Skeletal muscle cell (primary cell): ENCODE results near the gene ISM1.
"Not testable (repeated sequence)": the region's sequence is repeated elsewhere in the genome, so short reads cannot be mapped to it uniquely, and the experiment has no call there.

ENCODE experiments used
- DNase-seq: peaks from one replicate; pipeline ENCODE4 v3.0.0-alpha.2; 2010; ENCODE audit warnings: low read depth
- H3K4me3 ChIP-seq: 2 replicates; pipeline ENCODE4 v1.5.1; 2011; ENCODE audit warnings: low read depth, mild to moderate bottlenecking, control low read depth, low read length, moderate library complexity

Gene ISM1

DNA sequence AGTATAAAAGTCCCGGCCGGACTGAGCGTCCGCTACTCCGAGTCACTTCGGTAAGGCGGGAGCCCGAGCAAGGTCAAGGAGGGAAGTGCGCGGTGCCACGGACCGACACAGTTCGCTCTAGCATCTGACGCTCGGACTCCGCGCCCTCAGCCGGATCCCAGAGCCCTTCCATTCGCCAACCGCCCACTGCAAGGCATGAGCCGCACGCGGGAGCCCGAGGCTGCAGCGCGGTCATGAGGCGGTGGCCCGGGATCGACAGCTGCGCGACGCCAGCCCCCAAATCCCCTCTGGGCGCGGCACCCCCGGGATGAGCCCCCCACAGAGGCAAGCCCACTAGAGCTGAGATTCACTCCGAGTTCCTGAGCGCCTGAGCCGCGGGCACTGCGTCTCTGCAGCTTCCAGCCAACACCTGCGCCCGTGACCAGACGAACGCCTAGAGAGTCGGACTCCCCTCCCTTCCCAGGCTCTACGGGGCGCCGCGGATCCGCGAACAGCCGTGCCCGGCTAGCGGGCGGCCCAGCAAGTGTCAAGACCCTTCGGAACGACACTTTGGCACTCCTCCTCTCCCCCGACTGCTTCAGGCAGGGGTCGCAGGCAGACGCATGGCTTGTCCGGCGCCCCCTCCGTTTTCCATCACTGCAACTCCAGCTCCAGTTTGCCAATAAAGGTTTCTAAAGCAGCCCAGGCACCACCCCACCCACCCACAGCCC lies 725 bp upstream of the ISM1 start:
- no peak for DNase-seq

DNA sequence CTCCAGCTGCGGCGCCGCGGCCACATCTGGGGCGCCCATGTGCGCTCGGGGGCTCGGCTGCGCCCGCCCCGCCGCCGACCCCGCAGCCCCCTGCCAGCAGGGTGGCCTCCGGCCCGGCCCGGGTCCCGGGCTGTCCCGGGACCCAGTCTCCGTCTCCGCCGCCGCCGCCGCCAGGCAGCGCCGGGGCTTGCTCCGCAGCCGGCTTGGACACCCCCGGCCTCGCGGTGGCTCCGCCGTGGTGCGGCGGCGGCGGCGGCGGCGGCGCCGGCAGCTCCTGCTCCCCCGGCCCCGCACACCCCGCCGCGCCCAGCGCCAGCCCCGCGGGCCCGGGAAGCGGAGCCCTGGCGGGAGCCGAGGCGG lies 219 bp downstream of the ISM1 start:
- H3K4me3 ChIP-seq: peak overlapping the region; percentile 50
- DNase-seq: no peak

More for the DNA sequence above, 725 bp upstream of the ISM1 start:
- H3K4me3 ChIP-seq: peak overlapping the region; percentile 50

GRCh38 chr20:13221673-13222318 lies 722 bp downstream of the ISM1 start:
- no peak for DNase-seq
- H3K4me3 ChIP-seq: peak overlapping the region; percentile 50

DNA sequence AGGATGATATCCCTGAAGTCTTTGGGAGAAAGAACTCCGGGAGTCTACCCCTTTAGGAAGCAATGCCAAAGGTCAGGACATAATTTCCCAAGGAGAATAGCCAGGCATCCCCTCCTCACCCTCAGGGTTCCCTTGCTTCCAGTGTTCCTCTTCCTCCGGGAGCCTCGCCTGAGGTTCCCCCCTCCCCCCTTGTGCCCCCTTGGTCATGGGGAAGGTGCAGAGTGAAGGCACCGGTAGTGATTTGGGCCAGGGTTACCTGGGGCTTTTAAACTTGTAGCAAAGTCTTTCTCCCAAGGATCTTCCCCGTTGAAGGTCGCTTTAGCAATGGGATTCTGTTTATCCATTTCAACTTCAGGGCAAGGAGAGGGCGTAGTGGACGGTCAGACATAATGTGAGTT lies 1.2 kb downstream of the ISM1 start:
- DNase-seq: no peak
- no peak overlapping the region for H3K4me3 ChIP-seq

GRCh38 chr20:13223736-13224520 lies 2.9 kb downstream of the ISM1 start:
- no peak overlapping the region for H3K4me3 ChIP-seq
- no peak for DNase-seq

GRCh38 chr20:13226367-13226766 lies 5.3 kb downstream of the ISM1 start:
- no peak overlapping the region for H3K4me3 ChIP-seq
- no peak for DNase-seq

DNA sequence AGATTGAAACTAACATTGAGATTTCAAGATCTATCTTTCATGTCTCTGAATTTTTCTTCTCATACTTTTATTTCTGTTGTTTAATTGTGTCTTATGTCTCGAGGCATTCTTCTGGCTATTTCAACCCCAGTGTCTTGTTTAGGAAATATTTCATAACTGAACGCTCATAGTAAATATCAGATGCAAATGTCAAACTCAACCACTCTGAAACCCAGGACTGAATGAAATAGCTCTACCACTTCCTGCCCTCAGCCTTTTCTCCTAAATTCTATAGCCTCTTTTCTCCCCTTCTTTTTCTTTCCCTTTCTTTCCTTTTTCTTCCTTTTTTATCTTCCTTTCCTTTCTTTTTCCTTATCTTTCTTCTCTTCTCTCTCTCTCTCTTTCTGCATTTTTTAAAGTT lies 7.7 kb downstream of the ISM1 start:
- no peak for DNase-seq
- no peak overlapping the region for H3K4me3 ChIP-seq

DNA sequence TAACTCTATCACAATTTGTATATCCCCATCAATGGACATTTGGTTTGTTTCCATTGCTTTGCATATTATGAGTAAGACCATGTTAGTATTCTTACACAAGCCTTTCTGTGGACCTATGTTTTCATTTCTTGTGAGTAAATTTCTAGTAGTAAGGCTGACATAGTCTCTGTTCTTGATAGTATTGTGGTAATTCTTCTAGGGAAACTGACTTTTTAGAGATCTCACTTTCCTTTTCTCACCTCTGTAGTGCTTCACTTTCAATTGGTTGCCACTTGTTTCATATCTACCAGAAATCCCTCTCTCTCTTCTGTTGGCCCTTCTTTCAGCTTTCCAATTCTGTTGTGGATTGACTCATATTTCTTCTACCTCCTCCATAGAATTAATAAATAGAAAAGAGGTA lies 8.5 kb downstream of the ISM1 start:
- no peak for DNase-seq
- H3K4me3 ChIP-seq: no peak overlapping the region

GRCh38 chr20:13231031-13231752 lies 10.1 kb downstream of the ISM1 start:
- H3K4me3 ChIP-seq: no peak overlapping the region
- DNase-seq: peak; percentile 52

DNA sequence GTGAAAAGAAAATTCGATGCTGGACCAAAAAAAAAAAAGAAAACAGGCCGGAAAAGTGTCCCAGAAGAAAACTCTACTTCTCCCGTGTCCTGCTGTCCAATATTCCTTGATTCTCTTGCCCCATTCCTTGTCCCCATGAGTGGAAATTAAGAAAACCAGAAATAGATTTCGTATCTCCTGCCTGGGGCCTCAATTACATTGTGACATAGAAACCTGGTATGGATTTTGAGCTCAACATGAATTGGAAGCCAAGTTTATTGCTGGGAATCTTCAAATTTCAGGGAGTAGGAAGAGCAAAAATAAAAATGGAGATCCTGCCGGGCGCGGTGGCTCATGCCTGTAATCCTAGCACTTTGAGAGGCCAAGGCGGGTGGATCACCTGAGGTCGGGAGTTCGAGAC lies 11.9 kb downstream of the ISM1 start:
- no peak for DNase-seq
- H3K4me3 ChIP-seq: no peak overlapping the region

DNA sequence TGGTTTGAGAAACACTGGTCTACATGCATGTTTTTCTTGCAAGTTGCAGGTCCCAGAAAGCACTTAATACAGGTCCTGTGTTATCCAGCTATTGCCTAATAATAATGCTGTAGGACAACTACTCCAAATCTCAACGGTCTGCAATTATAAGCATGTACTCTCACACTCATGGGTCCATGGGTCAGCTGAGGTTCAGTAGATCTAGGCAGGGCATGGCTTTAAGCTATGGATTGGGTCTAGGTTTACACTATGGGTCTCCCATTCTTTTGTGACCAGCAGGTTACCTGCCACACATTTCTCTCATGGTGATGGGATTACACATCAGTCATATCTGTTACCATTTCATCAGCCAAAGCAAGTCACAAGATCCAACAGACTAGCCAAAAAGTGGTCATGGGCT lies 13.9 kb downstream of the ISM1 start:
- no peak overlapping the region for H3K4me3 ChIP-seq
- no peak for DNase-seq

DNA sequence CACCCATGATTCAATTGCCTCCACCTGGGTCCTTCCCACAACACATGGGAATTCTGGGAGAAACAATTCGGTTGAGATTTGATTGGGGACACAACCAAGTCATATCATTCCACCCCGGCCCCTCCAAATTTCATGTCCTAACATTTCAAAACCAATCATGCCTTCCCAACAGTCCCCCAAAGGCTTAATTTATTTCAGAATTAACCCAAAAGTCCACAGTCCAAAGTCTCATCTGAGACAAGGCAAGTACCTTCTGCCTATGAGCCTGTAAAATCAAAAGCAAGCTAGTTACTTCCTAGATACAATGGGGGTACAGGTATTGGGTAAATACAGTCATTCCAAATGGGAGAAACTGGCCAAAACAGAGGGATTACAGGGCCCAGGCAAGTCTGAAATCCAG lies 15.3 kb downstream of the ISM1 start:
- DNase-seq, H3K4me3 ChIP-seq: not testable (repeated sequence)

DNA sequence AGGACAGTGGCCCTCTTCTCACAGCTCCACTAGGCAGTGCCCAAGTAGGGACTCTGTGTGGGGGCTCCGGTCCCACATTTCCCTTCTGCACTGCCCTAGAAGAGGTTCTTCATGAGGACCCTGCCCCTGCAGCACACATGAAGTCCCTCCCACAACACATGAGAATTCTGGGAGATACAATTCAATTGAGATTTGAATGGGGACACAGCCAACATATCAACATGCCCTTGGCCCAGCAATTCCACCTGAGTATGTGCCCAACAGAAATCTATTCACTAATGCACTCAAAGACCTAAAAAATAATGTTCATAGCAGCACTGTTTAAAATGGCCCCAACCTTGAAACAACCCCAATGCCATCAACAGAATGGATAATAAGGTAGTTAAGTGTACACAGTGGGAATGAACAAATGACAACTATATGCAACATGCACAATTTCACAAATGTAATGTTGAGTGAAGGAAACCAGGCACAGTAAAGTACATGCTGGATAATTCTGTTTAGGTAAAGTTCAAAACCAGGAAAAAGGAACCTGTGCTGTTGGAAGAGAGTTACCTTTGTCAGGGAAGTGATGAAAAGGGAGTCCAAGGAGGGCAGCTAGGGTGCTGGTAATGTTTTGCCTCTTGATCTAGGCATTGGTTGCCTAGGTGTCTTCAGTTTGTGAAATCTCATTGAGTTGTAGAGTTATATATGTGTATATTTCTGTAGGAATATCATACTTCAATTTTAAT lies 16.1 kb downstream of the ISM1 start:
- no peak overlapping the region for H3K4me3 ChIP-seq
- DNase-seq: no peak

GRCh38 chr20:13238001-13238653 lies 17.1 kb downstream of the ISM1 start:
- no peak overlapping the region for H3K4me3 ChIP-seq
- no peak for DNase-seq

DNA sequence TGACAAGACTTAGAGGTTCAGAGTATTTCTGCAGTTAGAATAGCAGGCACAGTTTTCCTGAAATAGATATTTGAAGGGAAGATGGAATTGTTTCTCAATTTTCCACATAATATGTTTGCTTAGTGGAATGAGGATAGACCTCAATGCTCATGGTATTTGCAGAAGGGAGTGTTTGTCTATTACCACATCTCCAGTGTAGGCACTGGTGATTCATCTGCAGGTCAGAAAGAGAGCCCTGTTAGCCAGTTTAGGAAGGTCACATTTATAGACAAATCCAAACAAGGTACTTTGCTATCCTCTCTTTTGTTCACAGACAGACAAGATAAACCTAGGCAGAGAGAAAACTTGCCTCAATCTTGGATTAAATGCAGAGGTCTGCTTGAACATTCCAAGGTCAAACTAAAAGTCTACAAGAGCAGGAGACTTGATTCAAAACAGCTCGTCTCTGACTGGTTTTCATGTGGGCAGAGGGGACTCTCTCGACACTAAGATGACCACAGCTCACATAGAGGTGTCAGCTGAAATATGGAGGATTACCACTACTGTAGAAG lies 22.8 kb downstream of the ISM1 start:
- no peak overlapping the region for H3K4me3 ChIP-seq
- peak; percentile 41 for DNase-seq

GRCh38 chr20:13245250-13245723 lies 24.2 kb downstream of the ISM1 start:
- no peak overlapping the region for H3K4me3 ChIP-seq
- DNase-seq: no peak

GRCh38 chr20:13249118-13249797 lies 28.2 kb downstream of the ISM1 start:
- DNase-seq: no peak

DNA sequence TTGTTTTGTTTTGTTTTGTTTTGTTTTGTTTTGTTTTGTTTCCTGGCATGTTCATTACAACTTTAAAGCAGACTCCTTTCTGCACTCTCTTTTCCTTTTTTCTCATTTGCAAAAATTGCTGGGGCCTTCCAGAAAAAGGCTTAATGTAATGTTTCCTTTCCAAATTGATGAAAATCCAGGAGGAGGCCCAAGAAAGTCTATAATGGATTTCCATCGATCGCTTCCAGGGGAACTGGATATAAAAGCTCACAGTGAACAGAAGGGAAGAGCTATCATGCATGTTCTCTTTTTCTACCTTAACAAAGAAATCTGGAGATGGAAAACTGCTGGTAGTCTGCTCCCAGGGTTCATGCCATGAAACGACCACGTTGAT lies 28.7 kb downstream of the ISM1 start:
- H3K4me3 ChIP-seq: no peak overlapping the region
- no peak for DNase-seq

More at GRCh38 chr20:13249118-13249797, 28.2 kb downstream of the ISM1 start:
- H3K4me3 ChIP-seq: no peak overlapping the region
